ENCODE measurements around the gene RPL6.
"Not testable (repeated sequence)": the region's sequence is repeated elsewhere in the genome, so short reads cannot be mapped to it uniquely, and the experiment has no call there.

Gene RPL6

GRCh38 chr12:112406519-112407488 lies 2.6 kb downstream of the RPL6 start:
- no peak for DNase-seq (ENCODE audit: low read depth)
- peak overlapping the region; percentile 77 for H3K4me3 ChIP-seq (ENCODE audit: low read depth, low read length)
- TF ChIP-seq, protein P1, sequence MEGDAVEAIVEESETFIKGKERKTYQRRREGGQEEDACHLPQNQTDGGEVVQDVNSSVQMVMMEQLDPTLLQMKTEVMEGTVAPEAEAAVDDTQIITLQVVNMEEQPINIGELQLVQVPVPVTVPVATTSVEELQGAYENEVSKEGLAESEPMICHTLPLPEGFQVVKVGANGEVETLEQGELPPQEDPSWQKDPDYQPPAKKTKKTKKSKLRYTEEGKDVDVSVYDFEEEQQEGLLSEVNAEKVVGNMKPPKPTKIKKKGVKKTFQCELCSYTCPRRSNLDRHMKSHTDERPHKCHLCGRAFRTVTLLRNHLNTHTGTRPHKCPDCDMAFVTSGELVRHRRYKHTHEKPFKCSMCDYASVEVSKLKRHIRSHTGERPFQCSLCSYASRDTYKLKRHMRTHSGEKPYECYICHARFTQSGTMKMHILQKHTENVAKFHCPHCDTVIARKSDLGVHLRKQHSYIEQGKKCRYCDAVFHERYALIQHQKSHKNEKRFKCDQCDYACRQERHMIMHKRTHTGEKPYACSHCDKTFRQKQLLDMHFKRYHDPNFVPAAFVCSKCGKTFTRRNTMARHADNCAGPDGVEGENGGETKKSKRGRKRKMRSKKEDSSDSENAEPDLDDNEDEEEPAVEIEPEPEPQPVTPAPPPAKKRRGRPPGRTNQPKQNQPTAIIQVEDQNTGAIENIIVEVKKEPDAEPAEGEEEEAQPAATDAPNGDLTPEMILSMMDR (IDR thresholded peaks at IDR 0.05; ENCODE audit: control insufficient read depth, extremely low read depth, insufficient read depth): no peak

DNA sequence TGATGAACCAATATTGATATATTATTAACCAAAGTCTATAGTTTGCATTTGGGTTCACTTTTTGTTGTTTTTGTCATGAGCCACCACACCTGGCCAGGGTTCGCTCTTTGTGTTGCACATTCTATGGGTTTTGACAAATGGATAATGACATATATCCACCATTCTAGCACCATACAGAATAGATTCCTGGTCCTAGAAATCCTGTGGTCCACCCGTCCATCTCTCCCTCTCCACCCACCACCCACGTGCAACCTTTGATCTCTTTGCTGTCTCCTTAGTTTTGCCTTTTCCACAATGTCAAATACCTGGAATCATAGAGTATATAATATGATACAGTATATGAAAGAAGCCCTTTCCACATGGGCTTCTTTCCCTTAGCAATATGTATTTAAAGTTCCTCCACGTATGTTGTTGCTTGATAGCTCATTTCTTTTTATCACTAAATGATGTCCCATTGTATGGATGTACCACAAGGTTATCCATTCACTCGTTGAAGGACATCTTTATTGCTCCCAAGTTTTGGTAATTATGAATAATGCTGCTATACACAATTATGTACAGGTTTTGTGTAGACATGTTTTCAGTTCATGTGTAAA lies 7.4 kb downstream of the RPL6 start:
- H3K4me3 ChIP-seq (ENCODE audit: low read depth, low read length): no peak overlapping the region
- DNase-seq (ENCODE audit: low read depth): no peak
- TF ChIP-seq, protein P1 (IDR thresholded peaks at IDR 0.05; ENCODE audit: control insufficient read depth, extremely low read depth, insufficient read depth): no peak

DNA sequence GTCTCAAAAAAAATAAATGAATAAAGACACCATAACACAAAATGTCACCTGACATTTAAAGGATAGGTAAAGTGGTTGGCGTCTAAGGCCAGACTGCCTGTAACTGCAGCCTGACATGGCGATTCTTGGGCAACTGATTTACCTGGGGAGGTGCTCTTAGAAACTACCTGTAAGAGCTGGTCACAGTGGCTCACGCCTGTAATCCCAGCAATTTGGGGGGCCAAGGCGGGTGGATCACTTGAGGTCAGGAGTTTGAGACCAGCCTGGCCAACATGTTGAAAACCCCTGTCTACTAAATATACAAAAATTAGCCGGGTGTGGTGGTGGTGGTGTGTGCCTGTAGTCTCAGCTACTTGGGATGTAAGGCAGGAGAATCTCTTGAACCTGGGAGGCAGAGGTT lies 8.4 kb downstream of the RPL6 start:
- TF ChIP-seq, protein P1 (IDR thresholded peaks at IDR 0.05; ENCODE audit: control insufficient read depth, extremely low read depth, insufficient read depth): no peak
- H3K4me3 ChIP-seq (ENCODE audit: low read depth, low read length): no peak overlapping the region
- DNase-seq (ENCODE audit: low read depth): no peak

- TF ChIP-seq, protein P1 (IDR thresholded peaks at IDR 0.05; ENCODE audit: control insufficient read depth, extremely low read depth, insufficient read depth): no peak
- H3K4me3 ChIP-seq (ENCODE audit: low read depth, low read length): no peak overlapping the region
- DNase-seq (ENCODE audit: low read depth): no peak
These were observed 16.1 kb downstream of the RPL6 start for GRCh38 chr12:112393328-112393727.

- H3K4me3 ChIP-seq (ENCODE audit: low read depth, low read length); DNase-seq (ENCODE audit: low read depth): not testable (repeated sequence)
These were observed 19.3 kb downstream of the RPL6 start for GRCh38 chr12:112389922-112390654.

DNA sequence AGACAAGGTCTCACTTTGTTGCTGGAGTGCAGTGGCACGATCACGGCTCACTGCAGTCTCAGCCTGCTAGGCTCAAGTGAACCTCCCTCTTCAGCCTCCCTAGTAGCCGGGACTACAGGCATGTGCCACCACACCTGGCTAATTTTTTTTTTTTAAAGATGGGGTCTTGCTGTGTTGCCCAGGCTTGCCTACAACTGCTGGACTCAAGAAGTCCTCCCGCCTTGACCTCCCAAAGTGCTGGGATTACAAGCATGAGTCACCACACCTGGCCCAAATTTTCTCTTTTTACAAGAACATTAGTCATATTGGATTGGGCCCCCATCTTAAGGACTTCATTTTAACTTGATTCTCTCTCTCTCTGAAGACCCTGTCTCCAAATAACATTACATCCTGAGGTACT lies 20.2 kb downstream of the RPL6 start:
- TF ChIP-seq, protein P1 (IDR thresholded peaks at IDR 0.05; ENCODE audit: control insufficient read depth, extremely low read depth, insufficient read depth): no peak
- DNase-seq (ENCODE audit: low read depth): no peak

GRCh38 chr12:112386726-112387125 lies 22.7 kb downstream of the RPL6 start:
- TF ChIP-seq, protein P1 (IDR thresholded peaks at IDR 0.05; ENCODE audit: control insufficient read depth, extremely low read depth, insufficient read depth): no peak
- DNase-seq (ENCODE audit: low read depth): no peak
- no peak overlapping the region for H3K4me3 ChIP-seq (ENCODE audit: low read depth, low read length)

More for the DNA sequence above, 20.2 kb downstream of the RPL6 start:
- no peak overlapping the region for H3K4me3 ChIP-seq (ENCODE audit: low read depth, low read length)

All from LNCaP clone FGC (cell line).